NCI-H1105 (cell line): ENCODE results near the gene SMARCE1.

ENCODE experiments used
- DNase-seq: peaks from one replicate; lab custom pipeline; 2025; lab: John Stamatoyannopoulos, UW

The SMARCE1 gene

GRCh38 chr17:40645943-40646342, 1.7 kb downstream of the SMARCE1 start:
- no peak for DNase-seq

- no peak for DNase-seq
Observed at GRCh38 chr17:40645291-40645690, 2.3 kb downstream of the SMARCE1 start.

GRCh38 chr17:40637931-40638330, 9.7 kb downstream of the SMARCE1 start:
- no peak for DNase-seq

- no peak for DNase-seq
Observed at GRCh38 chr17:40633871-40634270, 13.7 kb downstream of the SMARCE1 start.

- no peak for DNase-seq
Observed at GRCh38 chr17:40632216-40632615, 15.4 kb downstream of the SMARCE1 start.

- DNase-seq, result no peak
Observed at GRCh38 chr17:40629842-40630241, 17.8 kb downstream of the SMARCE1 start.

GRCh38 chr17:40625311-40625710, 22.3 kb downstream of the SMARCE1 start:
- DNase-seq, result no peak

GRCh38 chr17:40623419-40624210, 24.0 kb downstream of the SMARCE1 start:
- DNase-seq, result no peak

- no peak for DNase-seq
Observed at GRCh38 chr17:40622509-40622928, 25.1 kb downstream of the SMARCE1 start.

- no peak for DNase-seq
Observed at GRCh38 chr17:40621578-40621977, 26.0 kb downstream of the SMARCE1 start.

GRCh38 chr17:40621019-40621418, 26.6 kb downstream of the SMARCE1 start:
- DNase-seq, result no peak

GRCh38 chr17:40618754-40619625, 28.6 kb downstream of the SMARCE1 start:
- no peak for DNase-seq

GRCh38 chr17:40617678-40618240, 29.9 kb downstream of the SMARCE1 start:
- DNase-seq, result no peak

GRCh38 chr17:40616592-40616991, 31.0 kb downstream of the SMARCE1 start:
- no peak for DNase-seq

GRCh38 chr17:40615841-40616476, 31.7 kb downstream of the SMARCE1 start:
- DNase-seq, result no peak

GRCh38 chr17:40615068-40615840, 32.4 kb downstream of the SMARCE1 start:
- DNase-seq, result no peak

GRCh38 chr17:40614431-40615067, 33.1 kb downstream of the SMARCE1 start:
- DNase-seq, result no peak

- DNase-seq, result no peak
Observed at GRCh38 chr17:40613467-40614154, 34.0 kb downstream of the SMARCE1 start.

- no peak for DNase-seq
Observed at GRCh38 chr17:40612599-40613244, 34.9 kb downstream of the SMARCE1 start.
